Measurements from ENCODE around the gene PCBP3.

Gene PCBP3

GRCh38 chr21:45899317-45900033, 255.9 kb downstream of the PCBP3 start:
- DNase-seq, result no peak

GRCh38 chr21:45900034-45900868, 256.7 kb downstream of the PCBP3 start:
- no peak for DNase-seq

DNA sequence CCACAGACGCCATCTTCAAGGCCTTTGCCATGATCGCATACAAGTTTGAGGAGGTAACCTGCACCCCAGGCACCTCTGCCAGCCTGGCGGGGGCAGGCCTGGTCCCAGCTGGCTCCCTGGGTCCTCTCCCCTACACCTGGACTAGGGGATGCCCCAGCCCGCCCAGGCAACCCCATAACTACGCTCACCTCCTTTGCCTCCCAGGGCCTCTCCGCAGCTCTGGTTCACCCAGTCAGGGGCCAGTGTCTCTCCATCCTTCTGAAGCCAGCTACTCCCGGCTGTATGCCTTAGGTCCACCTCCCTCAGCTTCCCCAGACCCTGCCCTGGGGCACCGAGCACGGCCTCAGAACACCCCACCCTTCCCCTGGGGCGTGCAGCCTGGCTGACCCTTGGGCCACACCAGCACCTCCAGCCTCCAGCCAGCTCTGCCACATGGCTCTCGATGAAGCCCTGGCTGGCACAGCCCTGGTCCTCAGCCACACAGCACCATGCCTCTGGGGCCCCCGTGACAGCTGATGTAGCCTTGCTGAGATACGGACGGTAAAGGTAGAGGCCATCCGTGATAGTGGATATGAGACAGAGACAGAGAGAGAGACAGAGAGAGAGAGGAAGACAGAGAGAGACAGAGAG, 257.7 kb downstream of the PCBP3 start:
- no peak for DNase-seq

DNA sequence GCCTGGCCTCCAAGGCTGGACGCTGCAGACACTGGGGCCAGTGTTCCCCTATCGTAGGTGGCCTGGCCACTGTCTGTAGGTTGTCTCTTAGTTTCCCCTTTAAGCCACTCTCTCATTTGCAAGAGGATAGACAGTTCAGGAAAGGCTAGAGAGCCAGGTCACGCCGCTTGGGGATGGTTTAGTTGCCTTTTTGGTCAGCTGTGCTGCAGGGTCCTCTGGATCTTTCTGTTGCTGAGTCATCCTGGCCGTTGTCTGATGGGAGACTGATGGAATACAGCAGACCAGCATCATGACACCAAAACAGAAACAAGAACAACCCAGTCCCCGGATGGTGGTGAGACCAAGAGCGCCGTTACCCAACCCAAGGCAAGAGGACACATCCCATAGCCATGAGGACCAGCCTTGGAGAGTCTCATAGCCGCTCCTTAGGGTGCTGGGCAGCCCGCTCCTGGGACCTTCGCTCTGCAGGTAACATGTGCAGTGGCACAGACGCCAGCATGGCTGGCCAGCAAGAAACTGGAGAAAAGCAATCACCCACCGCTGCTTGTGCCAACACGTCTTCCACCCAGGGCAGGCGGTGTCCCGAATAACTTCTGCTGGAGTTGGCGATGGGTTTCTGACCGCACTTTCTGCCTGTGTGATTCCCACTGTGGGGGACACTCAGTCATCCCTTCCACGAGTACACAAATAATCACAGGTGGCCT, 258.9 kb downstream of the PCBP3 start:
- no peak for DNase-seq

DNA sequence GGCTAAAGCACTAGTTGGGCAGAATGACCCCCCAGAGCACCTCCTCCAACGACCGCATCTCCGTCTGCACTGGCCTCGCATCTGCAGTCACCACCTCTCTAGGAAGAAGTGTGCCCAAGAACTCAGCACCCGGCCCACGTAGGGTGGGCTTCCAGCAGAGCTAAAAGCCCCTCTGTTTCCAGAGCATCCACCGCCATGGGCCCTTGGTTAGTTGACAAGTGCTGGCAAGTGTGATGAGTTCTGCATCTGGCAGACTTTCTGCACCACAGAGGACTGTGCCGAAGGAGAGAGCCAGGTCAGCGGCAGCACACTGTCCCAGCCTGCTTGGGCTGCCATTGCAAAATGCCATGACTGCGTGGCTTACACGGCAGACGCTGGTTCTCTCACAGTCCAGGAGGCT, 261.7 kb downstream of the PCBP3 start:
- no peak for DNase-seq

DNA sequence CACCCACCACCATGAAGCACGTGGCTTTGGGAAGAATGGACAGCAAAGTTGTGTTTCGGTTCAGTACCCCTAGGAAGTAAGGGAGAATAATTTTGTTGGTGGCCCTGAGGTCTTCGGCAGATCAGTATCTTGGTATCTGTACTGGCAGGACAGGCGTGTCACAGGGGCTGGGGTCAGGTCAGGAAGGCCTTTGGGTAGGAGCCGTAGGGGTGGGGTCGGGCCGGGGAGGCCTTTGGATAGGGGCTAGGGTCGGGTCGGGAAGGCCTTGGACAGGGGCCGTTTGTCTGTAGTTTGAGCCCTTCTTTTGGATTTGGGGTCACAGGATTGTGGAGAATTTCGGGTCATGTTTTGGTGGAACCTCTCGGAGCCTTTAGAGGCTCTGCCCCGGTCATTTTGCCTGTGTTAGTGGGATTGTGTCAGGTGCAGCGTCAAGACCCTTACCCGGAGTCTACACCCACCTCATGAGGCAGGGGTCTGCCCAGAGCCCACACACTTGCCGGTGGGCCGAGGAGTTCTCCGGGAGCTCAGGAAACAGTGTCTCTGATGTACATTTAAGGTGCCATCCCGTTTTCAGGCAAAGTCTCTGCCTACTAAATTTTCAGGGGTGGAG, 262.8 kb downstream of the PCBP3 start:
- DNase-seq, result no peak

GRCh38 chr21:45906859-45907258, 263.3 kb downstream of the PCBP3 start:
- DNase-seq, result no peak

DNA sequence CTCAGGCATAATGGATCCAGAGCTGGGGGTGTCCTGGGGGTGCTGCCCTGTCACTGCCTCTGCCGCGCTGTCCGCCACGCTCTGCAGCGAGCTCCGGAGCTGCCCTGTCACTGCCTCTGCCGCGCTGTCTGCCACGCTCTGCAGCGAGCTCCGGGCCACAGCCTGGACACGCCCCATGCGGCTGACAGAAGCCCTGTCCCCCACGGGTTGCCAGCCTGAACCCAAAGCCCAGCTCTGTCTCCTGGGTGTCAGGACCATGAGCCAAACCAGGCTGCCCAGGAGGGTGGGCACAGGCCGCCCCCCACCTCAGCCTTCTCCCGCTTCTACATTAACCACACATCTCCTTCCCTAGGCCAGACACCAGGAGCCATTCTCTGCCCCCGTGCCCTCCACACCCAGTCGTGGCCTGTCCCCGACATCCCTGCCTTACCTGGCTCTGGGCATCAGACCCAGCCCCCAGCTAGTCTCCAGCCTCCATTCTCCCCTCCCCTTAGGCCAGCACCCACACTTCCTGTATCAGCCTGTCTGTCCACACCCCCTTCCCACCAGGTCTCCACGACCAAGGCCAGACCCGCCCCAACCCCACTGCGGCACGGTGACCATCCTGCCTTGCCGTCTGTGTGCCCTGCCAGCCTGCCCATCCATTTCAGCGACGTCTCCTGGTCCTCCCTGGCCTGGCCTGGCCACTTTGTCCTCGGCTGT, 265.2 kb downstream of the PCBP3 start:
- no peak for DNase-seq

- DNase-seq, result no peak
Measured at GRCh38 chr21:45909238-45909988, 265.9 kb downstream of the PCBP3 start.

DNA sequence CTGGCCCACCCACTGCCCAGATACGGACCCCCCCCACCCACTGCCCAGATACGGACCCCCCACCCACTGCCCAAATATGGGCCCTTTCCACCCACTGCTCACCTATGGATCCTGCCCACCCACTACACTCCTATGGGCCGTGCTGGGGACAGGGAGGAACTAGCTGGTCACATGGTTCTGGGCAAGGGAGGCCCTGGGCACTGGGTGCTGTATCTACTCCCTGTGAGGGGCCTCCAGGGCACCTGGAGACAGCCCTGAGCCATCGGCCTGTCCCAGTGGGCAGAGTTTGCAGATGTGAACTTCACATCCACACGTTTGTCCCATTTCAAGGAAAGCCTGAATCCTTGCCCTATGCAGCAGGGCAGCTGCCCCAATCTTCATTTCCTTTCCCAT, 266.6 kb downstream of the PCBP3 start:
- no peak for DNase-seq

DNA sequence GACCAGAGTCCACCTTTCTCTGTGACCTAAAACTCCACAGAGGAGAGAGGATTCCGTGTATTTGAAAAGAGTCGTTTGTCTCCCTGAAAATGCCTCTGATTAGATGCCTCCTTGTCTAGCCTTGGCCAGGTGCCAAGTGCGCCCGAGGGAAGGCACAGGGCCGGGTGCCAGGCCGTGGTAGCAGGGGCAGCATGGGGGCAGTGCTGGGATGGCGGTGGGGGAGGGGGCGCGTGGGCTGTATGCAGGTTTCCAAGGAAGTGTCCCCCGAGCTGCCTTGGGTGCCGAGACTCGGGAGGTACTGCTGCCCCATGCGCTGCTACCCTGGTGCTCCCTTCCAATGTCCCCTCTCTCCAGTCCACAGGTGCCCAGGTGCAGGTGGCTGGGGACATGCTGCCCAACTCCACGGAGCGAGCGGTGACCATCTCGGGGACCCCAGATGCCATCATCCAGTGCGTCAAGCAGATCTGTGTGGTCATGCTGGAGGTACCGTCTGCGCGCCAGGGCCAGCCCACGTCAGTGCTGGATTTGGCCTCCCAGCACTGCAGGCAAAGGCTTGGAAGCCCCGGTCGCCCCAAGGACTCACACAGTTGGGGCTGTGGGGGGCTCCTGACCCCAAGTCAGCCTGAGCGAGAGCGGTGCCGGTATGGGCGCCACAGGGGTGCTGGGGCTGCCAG, 267.2 kb downstream of the PCBP3 start:
- DNase-seq, result no peak

DNA sequence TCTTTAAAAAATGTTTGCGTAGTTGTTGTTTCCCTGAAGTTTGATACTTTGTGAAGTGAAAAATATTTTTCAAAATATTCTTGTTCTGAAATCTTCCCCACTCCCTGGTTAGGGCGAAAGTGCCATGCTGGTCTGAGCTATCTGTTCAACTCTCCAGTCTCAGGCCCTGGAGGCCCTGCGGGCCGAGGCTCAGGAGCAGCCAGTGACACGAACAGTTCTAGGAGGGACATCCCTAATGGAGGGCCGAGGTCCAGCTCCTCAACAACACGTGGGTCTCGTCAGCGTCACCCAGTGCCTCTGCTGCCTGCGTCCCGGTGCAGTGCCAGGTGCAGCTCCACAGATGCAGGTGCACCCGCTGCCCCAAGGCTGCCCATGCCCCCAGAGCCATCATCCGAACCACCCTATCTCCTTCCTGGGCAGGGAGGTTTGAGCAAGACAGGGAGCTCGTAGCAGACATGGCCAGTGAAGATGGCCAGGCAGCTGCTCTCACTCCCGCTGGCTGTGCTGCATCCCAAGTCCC, 268.3 kb downstream of the PCBP3 start:
- no peak for DNase-seq

GRCh38 chr21:45912611-45913417, 269.3 kb downstream of the PCBP3 start:
- no peak for DNase-seq

DNA sequence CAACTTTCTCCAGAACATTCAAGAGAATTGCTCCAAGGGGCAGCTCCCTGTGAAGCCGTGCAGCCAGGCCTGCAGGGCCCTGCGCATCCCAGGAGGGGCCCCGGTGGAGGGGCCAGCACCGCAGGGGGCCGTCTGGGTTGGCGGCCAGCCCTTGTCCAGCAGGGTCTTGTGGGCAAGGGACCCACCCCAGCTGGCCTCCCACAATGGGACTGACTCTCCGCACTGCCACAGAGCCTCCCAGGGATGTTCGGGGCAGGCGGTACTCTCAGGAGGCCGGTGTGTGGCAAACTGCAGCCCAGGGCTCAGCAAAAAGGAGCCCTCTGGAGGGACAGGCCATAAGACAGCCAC, 269.9 kb downstream of the PCBP3 start:
- DNase-seq, result no peak

- DNase-seq, result no peak
Measured at GRCh38 chr21:45913886-45914285, 270.4 kb downstream of the PCBP3 start.

GRCh38 chr21:45914321-45914845, 270.9 kb downstream of the PCBP3 start:
- no peak for DNase-seq

DNA sequence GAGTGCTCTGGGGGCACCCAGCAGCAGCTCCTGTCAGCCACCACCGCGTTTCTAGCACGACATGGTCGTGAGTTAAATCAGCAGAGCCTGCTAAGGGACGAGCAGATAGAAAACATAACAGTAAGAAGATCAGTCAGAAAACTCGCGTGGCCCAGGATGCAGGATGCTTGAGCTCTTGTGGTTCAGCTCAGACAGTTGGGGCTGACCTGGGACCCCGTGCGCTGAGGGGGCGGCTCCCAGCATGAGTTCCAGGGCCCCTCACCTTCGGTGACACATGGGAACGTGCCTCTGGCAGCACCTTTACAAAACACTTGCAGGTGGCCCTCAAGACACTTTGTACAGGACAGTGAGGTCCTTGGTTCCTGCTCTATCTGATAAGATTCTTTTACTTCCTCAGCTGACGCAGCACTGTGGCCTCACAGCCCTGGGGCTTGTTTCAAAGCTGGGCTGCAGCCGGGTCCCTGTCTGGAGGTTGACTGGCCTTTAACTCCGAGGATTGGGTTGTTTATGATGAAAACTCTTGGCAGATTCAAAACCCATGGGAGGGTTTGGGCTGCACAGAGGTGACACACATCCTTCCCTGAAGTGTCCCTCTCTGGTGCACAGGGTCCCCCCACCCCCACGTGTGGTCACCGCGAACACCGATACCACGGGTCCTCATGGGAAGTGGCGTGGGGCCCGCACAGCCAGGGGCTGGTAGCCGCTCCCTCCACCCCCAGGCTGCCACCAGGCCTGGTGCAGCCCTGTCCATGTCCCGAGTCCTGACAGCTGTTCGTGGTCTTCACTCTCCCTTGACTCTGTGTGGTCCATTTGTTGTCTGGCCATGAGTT, 272.7 kb downstream of the PCBP3 start:
- DNase-seq, result no peak

DNA sequence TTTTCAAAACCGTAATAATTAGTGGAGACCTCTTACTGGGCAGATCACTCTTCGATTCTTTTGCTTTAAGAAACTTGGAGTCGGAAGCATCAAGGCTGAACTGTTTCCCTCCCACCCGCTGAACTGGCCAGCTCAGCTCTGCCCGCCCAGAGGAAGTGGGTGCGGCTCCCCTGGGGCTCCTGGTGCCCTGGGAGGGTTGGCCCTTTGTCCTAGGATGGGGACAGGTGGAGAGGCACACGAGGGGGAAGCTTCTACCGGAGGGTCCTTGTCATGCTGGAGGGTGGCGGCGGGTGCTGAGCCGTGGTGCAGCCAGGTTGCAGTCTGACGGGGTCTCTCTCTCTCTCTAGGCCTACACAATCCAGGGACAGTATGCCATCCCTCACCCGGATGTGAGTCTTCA, 273.7 kb downstream of the PCBP3 start:
- DNase-seq, result no peak

- DNase-seq, result no peak
Measured at GRCh38 chr21:45918011-45918410, 274.5 kb downstream of the PCBP3 start.
